Activated T-cell treated with anti-CD3 and anti-CD28 coated beads for 24 hours (primary cell): ENCODE measurements around the gene MOV10L1.

Source experiments
- DNase-seq: peaks from one replicate; pipeline ENCODE4 v3.0.0-alpha.2; 2020; ENCODE audit warnings: low read depth

MOV10L1 gene

DNA sequence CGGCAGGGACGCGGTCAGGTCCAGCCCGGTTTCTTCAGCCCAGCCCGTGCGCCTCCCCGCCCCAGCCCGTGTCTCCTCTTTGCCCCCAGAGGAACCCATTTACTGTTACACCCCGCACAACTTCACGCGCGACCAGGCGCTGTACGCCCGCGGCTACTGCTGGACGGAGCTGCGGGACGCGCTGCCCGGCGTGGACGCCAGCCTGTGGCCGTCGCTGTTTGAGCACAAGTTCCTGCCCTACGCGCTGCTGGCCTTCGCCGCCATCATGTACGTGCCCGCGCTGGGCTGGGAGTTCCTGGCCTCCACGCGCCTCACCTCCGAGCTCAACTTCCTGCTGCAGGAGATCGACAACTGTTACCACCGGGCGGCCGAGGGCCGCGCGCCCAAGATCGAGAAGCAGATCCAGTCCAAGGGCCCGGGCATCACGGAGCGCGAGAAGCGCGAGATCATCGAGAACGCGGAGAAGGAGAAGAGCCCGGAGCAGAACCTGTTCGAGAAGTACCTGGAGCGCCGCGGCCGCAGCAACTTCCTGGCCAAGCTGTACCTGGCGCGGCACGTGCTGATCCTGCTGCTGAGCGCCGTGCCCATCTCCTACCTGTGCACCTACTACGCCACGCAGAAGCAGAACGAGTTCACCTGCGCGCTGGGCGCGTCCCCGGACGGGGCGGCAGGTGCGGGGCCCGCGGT, 87.2 kb downstream of the MOV10L1 start:
- no peak for DNase-seq

- no peak for DNase-seq
Measured at GRCh38 chr22:50177537-50178470, 88.0 kb downstream of the MOV10L1 start.

DNA sequence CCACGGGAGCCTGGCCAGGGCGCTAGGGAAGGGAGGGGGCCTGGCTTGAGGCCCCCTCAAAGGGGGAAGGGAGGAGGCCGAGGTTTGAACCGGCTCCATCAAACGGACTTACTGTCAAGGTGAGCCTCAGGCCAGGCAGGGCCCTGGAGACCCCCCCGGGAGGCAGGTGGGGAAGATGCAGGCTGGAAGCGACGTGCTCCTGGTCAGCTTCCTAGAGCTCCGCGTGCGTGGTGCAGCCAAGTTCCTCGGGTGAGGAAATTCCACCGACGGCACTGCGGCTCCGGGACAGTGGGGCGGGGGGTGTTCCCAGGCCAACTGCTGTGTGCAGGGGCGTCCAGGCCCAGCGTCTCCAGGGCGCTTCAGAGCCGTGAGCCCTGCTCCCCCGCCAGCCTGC, 88.7 kb downstream of the MOV10L1 start:
- no peak for DNase-seq

DNA sequence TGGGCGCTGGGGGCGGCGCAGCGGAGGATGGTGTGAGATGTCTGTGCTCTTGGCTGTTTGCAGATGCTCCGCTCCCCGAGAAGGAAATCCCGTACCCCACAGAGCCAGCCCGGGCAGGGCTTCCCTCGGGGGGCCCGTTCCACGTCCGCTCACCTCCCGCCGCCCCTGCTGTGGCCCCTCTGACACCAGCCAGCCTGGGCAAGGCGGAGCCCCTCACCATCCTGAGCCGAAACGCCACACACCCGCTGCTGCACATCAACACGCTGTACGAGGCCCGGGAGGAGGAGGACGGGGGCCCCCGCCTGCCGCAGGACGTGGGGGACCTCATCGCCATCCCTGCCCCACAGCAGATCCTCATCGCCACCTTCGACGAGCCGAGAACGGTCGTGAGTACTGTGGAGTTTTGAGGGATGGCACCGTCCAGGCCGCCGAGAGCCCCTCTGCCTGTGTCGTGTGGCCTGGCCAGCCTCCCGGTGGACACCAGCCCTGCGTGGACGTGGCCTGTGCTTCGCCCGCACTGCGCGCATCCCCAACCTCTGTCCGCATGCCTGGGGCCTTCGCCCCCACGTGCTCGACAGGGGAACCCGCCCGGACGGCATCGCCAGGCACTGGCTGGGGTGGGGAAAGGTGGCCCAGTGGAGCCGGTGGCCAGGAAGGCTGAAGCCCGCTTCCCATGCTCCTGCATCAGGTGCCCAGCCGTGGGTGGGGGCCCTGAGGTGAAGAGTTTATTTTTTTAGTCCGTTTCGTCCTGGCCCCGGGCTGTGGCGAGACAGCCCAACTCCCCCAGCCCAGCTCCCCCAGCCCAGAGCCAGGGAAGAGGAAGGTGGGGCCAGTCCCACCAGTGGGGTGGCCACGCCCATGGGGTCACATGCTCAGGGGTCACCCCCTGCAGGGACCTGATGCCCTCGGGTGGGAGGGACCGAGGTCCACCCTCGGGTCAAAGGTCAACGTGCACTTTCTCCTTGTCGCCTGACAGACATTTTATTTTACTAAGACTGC, 89.4 kb downstream of the MOV10L1 start:
- no peak for DNase-seq

DNA sequence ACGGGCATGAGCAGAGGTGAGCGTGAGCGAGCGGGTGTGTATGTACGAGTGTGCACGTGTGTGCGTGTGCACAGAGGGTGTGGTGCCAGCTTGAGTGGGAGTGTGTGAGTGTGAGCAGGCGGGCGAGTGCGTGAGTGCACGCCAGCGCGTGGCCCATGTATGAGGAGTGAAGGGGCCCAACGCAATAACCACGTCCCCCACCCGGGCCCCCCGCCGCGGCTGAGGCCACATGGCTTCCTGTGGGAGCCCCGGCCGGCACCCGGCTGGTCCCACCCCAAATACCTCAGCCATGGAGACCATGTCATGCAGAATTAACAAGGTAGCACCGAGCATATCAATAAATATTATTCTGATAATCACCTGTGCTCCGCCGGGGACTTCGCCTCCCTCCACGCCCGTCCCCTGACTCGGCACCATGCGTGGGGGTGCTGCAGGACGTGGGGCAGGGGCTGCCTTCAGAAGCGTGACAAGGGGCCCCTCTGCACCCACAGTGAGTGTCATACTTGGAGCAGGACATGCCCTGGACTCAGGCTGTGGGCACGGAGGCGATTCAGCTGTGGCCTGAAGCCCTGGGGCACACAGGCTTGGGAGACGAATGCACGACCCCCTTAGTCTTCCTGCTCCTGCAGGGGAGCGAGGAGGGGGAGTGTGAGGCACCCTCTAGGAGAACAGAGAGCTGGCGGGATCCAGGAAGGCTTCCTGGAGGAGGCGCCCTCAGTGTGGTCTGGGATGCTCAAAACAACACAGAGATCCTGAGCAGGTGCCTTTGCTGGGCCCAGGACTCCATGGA, 90.3 kb downstream of the MOV10L1 start:
- no peak for DNase-seq

GRCh38 chr22:50180727-50181521, 91.1 kb downstream of the MOV10L1 start:
- DNase-seq: no peak

- no peak for DNase-seq
Measured at GRCh38 chr22:50182176-50183081, 92.6 kb downstream of the MOV10L1 start.

DNA sequence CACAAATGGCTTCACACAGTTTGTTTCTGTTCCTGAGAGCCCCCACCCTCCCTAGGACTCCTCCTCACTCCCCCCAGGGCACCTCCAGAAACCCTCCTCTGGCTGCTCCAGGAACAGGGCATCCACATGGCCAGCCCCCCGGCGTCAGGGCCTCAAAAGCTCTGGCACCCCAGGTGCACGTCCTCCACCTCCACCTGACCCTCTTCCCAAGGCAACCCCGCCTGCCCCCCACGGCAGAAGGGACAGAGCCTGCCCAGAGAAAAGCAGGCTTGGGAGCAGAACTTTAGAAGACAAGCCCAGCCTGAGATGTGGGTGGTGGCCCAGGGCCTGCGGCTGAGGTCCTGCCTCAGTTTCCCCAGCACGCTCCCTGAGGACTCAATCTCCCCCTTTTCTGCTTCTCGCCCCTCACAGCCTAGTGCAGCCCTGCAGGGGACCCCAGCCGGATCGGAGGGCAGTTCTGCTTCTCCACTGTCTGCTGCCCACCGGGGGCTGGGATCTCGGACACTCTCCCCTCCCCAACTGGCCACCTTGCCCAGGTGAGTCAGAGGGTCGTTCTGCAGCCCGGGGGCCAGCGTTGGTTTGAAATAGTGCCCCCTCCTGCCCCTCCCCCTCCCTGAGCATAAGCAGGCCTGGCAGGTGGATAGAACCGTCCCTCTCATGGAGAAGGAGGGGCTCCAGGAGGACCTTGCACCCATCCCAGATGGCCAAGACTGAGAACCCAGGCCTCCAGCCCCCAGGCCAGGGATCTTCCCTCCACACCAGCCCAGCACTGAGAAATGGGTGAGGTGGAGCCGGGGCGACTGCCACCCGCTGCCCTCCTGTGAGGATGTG, 93.5 kb downstream of the MOV10L1 start:
- no peak for DNase-seq

- no peak for DNase-seq
Measured at GRCh38 chr22:50184004-50184901, 94.4 kb downstream of the MOV10L1 start.

- no peak for DNase-seq
Measured at GRCh38 chr22:50184902-50185374, 95.1 kb downstream of the MOV10L1 start.

GRCh38 chr22:50185375-50186087, 95.7 kb downstream of the MOV10L1 start, which contains the start of gene TRABD:
TRABD (plus strand) TSS chr22:50185913; CDS start chr22:50193061, 7,148 bp downstream.
- DNase-seq: peak; percentile 86

DNA sequence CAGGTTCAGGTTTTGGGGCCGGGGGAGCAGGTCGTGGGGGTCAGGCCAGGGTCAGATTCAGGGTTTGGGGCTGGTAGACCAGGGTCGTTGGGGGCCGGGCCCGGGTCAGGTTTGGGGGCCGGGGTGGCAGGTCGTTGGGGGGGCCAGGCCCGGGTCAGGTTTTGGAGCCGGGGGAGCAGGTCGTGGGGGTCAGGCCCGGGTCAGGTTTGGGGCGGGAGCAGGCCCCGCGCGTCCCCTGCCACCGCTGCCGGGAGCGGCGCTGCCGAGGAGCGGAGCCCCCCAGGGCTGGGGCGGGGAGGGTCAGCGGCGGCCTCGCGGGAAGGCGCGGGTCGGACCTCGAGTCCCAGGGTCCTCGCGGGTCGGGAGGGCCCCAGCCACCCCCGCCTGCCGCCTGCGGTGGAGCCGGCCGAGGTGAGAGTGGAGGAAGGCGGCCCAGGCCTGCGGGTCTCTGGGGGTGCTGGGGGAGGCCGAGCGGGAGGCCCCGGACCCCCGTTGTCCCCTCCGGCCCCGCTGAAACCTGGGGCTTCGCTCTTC, 96.4 kb downstream of the MOV10L1 start:
- no peak for DNase-seq

DNA sequence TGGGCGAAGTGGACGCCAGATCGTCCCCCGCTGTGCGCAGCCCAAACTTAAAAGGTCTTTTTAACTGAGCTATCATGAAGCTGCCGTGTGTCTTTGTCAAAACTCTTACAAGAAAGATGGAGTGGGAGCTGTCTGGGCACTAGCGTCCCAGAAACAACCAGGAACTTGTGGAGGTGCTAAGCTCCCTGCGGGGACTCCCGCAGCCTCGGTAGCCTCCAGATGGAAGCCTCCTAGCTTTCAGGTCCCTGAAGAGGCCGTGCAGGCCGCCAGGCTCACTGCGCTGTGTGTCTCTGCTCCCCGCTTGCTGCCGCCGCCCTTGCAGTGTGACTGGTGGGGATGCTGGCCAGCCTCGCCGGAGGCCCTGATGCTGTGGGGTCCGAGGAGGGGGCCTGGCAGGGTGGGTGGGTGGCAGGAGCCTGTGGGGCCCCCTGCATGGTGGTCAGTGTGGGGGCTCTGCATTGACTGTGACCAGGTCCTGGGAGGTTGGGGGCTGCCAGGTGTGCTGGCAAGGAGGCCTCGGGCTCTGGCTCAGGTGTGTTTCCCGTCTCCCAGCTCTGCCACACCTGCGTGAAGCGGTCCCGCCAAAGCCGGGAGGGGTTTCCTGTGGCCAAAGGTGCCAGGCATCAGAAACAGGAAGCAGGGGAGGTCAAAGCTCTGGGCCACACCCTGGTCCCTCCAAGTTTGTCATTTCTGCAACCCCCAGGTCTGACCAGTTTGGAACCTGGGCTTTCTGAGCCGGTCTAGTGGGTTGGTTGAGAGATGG, 97.1 kb downstream of the MOV10L1 start:
- no peak for DNase-seq

DNA sequence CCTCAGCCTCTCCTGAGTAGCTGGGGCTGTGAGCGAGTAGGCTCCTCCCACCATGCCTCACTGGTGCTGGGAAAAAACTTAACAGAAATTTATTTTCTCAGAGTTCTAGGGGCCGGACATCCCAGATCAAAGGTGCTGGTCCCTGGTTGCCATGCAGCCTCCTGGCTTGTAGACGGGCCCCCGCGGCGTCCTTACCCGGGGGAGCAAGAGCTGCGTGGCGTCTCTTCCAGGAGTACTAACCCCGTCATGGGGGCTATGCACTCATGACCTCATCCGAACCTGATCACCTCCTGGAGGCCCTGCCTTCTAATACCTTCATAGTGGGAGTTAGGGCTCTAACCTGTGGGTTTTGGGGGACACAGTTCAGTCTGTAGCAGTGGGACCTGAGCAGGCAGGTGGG, 98.5 kb downstream of the MOV10L1 start:
- DNase-seq: no peak

- no peak for DNase-seq
Measured at GRCh38 chr22:50189184-50189848, 99.5 kb downstream of the MOV10L1 start.
